ENCODE results near the gene GRM8.

GRM8 gene

GRCh38 chr7:127146746-127147536 lies 105.8 kb downstream of the GRM8 start:
- DNase-seq (ENCODE audit: low spot score) = no peak

DNA sequence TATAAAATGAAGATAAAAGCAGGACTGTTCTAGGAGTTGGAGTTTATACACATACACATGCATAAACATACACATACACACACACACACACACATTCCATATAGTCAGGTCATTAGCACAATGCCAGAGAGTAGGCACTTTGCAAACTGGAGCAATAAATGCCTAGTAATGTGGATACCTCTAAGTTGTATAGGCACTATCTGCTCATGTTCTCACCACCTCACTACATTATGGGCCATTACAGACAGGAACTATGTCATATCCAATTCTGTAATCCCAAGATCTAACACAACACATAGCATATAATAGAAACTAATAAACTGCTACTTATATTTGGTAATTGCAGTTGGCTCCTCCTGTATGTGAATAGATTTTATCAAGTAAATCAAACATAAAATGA lies 115.6 kb downstream of the GRM8 start:
- DNase-seq (ENCODE audit: low spot score) = no peak

DNA sequence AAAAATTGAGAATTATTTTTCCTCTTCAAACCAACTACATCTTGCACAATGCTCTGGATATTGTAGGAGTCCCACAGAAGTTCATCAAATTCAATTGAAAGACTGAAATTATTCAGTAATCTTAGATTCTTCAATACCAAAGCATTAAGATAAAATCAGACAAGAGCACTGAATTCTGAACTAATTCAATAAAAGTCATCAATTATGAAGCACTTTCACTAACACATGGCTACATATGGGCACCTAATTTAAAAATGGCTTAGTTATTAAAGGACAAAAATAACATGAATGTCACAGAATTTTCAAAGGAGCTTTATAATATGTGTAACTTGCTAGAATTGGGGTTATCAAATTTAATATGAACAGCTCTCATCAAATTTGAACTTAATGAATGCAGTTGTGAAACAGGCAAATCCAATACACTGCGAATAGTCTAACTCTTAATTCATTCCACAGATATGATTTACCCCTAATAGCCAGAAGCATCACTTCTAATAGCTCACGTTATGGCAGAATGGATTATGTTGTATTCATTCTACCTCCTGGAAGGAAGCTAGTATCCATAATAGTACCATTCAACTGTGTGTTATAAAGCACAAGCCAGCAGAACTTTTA lies 116.8 kb downstream of the GRM8 start:
- no peak for DNase-seq (ENCODE audit: low spot score)

- DNase-seq (ENCODE audit: low spot score) = no peak
These were observed 129.5 kb downstream of the GRM8 start for GRCh38 chr7:127123220-127123619.

- DNase-seq (ENCODE audit: low spot score) = no peak
These were observed 133.2 kb downstream of the GRM8 start for GRCh38 chr7:127119517-127119916.

DNA sequence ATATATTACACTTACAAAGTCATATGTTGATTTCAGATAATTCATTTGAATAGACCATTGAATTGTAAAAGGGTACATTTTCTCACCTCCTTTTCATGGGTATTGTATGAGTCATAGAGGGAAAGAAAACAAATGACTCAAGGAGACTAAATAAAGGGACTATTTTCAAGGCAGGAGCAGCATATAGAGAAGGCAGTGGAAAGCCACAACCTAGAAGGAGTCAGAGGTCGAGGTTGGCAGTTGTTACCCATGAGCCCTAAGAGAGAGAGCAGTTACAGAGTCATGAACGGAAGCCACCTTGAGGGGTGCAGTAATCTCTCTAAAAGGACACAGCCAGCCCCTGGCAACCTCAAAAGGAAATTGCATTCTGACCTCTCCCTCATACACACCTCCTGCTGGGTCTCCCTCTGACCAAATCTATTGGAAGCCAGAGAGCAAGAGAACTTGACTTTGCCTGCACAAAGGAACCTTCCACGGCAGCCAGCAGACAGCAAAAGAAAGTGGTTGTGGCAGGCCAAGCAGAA lies 137.9 kb downstream of the GRM8 start:
- peak; percentile 36 for DNase-seq (ENCODE audit: low spot score)

DNA sequence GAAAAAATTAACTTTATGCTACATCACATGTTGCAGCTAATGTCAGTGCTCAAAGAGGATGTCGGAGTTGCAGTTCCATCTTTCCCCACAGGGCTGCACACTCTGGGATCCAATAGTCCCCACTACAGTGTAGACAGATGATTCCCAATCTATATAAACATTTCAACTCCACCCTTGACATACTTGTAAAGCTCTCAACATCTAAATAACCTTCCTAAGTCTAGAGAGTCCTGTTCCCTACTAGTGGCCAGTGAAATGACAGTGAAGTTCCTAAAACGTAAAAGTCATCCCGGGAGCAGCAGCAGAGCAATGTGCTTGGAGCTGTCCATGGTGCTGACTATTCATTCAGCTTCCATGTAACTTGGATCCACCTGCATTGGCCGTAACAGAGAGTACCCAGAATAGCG lies 145.1 kb downstream of the GRM8 start:
- DNase-seq (ENCODE audit: low spot score) = peak; percentile 69

- no peak for DNase-seq (ENCODE audit: low spot score)
These were observed 159.4 kb downstream of the GRM8 start for GRCh38 chr7:127093340-127093739.

DNA sequence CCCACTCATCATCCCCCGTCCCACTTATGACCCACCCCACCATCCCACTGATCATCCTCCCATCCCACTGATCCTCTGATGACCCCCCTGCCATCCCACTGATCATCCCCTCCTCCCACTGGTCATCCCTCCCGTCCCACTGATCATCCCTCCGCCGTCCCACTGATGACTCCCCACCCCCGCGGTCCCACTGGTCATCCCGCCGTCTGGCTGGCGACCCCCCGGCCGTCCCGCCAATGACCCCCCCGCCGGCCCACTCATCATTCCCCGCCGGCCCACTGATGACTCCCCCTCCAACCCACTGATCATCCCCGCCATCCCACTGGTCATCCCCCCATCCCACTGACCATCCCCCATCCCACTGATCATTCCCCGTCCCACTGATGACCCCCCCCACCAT lies 161.1 kb downstream of the GRM8 start:
- DNase-seq (ENCODE audit: low spot score) = no peak

- no peak for DNase-seq (ENCODE audit: low spot score)
These were observed 163.6 kb downstream of the GRM8 start for GRCh38 chr7:127089146-127089545.

DNA sequence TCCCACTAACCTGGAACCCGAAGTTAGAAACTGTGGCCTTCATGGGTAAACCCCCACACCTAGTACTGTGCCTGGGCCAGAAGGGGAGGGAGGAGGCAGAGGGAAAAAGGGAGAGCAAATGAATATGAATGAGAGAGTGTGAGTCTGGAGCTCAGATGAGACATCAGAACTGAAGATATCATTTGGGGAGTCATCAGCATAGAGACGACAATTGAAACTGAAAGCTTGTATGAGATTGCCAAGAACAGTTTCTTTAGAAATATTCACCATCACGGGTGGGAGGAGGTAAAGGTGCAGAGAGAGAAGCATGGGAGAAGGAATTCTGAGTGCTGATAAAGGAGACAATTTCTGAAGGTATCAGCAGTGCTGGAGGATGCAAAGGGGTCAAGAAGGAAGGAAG lies 171.2 kb downstream of the GRM8 start:
- DNase-seq (ENCODE audit: low spot score) = no peak

GRCh38 chr7:127080576-127080975 lies 172.2 kb downstream of the GRM8 start:
- no peak for DNase-seq (ENCODE audit: low spot score)

DNA sequence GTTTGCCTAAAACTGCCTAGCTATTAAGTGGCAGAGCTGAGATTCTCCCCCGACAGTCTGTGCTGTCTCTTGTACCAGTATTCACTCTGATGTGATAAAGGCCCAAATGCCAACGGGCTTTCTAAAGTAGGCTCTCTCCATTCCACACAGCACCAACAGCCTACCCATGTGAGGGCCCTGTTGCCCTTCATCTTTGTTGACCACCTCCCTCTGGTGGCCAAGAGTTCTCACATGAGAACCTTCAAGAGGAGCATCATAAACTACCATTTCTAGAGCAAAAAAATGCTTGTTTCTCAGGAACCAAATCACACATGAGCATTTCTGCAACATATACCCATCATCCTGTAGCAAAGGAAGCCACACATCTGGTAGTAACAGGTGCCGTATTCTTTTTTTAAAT lies 185.8 kb downstream of the GRM8 start:
- DNase-seq (ENCODE audit: low spot score) = peak; percentile 13

GRCh38 chr7:127059475-127059874 lies 193.3 kb downstream of the GRM8 start:
- no peak for DNase-seq (ENCODE audit: low spot score)

- DNase-seq (ENCODE audit: low spot score) = no peak
These were observed 194.8 kb downstream of the GRM8 start for GRCh38 chr7:127057918-127058317.

- DNase-seq (ENCODE audit: low spot score) = no peak
These were observed 196.5 kb downstream of the GRM8 start for GRCh38 chr7:127056202-127056601.

GRCh38 chr7:127047521-127047920 lies 205.2 kb downstream of the GRM8 start:
- no peak for DNase-seq (ENCODE audit: low spot score)

- no peak for DNase-seq (ENCODE audit: low spot score)
These were observed 210.9 kb downstream of the GRM8 start for GRCh38 chr7:127041689-127042452.

- DNase-seq (ENCODE audit: low spot score) = no peak
These were observed 212.7 kb downstream of the GRM8 start for GRCh38 chr7:127040042-127040441.

- DNase-seq (ENCODE audit: low spot score) = no peak
These were observed 213.2 kb downstream of the GRM8 start for GRCh38 chr7:127039541-127039940.

DNA sequence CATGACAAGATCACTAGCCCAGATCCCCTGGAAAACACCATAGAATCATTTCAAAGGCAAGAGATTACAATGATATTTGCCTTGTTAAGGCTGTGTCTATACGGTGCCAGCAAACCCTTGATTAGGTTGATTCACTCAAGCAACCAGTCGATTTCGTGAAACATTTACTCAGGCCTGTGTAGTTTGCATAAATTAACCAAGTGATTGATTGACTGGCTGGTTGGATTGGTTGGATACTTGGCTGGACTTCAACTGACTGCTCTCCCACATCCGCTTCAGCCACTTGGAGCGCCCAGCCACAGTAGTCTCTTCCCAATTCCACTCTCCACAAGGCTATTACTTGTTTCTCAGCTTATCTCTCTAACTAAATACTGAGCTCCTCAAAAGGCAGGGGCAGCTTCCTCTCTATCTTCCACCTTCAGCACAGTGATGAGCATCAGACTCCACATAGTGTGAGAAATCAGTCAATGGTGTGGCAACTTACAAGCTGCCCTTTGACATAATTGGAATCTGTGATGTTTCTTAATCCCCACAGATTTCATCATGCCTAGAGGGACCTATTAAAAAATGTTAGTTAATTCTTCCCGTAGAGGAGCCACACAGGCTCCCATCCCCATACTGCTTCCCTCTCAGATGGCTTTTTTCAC lies 217.4 kb downstream of the GRM8 start:
- no peak for DNase-seq (ENCODE audit: low spot score)

DNA sequence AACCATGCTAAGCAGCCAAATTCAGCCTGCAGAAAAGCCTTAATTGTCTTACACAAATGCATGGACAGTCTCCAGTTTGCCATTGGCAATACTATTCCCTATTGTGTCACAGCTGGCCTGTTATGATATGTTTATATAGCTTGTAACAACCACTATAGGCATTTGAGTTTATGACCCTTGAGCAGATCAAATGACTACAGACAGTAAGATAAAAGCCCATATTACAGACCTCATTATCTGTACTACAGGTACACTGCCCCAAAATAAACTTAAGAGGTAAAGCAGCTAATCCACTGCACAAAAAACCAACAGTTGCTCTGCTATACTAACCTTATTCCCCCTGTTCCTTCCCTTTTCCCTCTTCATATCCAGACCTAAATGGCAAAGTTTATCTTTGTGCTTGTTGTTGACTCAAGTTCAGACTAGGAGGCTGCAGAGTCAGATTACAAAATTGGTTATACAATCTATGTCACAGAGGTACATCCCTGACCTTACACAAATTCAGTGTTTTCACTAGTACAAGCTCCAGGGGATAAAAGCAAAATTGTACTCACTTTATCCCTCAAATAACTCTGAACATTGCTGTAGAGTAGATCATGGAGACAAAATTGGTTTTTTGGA lies 218.4 kb downstream of the GRM8 start:
- DNase-seq (ENCODE audit: low spot score) = no peak

All from SW480 (cell line).